Measurements from ENCODE around the gene PRR5L.
"Not testable (repeated sequence)": the region's sequence is repeated elsewhere in the genome, so short reads cannot be mapped to it uniquely, and the experiment has no call there.

The PRR5L gene

DNA sequence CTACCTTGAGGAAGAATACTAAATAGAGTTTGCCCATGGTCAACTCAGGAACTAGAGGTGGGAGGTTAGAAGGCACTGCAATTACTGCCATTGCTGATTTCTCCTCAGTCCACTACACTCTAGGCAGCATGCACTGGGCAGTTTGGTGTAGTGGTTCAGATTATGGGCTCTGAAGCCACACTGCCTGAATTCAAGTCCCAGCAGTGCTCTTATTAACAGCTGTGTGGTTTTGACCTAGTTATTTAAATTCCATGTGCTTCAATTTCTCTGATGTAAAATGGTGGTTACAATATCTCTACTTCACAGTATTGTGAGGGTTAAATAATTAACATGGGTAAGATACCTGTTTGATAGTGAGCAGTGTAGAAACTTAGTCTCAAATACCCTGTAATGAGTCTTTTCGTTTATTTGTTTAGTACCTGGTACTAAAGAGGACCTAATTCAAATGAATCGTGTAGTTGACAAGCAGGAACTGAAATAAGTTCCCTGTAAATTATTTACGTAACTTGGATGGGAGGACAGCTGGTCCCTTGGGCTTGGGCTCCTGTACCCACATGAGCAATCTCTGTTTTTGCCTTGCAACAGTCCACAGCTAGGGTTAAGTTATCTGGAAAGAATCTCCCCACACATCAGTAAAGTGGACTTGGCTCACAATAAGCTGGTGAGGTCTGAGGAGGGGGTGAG, 17.8 kb downstream of the PRR5L start:
- in situ Hi-C loops (cut with MboI; ENCODE audit: low pct_unique_long_range_greater_than_20kb, low sequenced_read_pairs): no loop called here

GRCh38 chr11:36314434-36314767, 18.3 kb downstream of the PRR5L start:
- DNase-seq: no peak
- in situ Hi-C loops (cut with MboI; ENCODE audit: low pct_unique_long_range_greater_than_20kb, low sequenced_read_pairs): no loop called here

More for the DNA sequence above, 17.8 kb downstream of the PRR5L start:
- no peak for DNase-seq

GRCh38 chr11:36316049-36316448, 20.0 kb downstream of the PRR5L start:
- no peak for DNase-seq
- in situ Hi-C loops (cut with MboI; ENCODE audit: low pct_unique_long_range_greater_than_20kb, low sequenced_read_pairs): no loop called here

GRCh38 chr11:36317992-36318391, 21.9 kb downstream of the PRR5L start:
- DNase-seq: no peak
- in situ Hi-C loops (cut with MboI; ENCODE audit: low pct_unique_long_range_greater_than_20kb, low sequenced_read_pairs): no loop called here

DNA sequence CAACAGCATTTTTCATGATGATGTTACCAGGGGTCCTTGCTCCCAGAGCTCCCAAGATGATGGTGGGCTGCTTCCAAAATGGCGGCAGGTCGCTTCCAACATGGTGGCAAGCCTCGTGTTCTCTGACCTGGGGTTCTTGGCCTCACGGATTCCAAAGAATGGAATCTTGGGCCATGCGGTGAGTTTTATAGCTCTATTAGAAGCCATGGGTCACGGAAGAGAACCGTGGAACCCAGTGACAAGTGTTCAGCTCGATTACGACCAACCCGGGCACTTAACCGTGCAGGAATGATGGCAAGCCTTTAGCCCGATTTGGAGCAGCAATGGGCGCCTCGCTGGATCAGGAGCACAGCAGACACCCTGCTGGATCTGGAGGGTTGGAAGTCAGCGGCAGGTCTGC, 28.9 kb downstream of the PRR5L start:
- in situ Hi-C loops (cut with MboI; ENCODE audit: low pct_unique_long_range_greater_than_20kb, low sequenced_read_pairs); DNase-seq: not testable (repeated sequence)

DNA sequence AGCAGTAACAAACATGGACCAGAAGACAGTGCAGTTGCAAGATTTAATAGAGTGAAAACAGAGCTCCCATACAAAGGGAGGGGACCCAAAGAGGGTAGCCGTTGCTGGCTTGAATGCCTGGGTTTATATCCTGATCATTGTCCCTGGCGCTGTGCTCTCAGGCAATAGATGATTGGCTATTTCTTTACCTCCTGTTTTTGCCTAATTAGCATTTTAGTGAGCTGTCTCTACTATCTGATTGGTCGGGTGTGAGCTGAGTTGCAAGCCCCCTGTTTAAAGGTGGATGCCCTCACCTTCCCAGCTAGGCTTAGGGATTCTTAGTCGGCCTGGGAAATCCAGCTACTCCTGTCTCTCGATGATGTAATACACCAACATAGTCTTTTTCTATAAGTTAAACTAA, 29.3 kb downstream of the PRR5L start:
- DNase-seq; in situ Hi-C loops (cut with MboI; ENCODE audit: low pct_unique_long_range_greater_than_20kb, low sequenced_read_pairs): not testable (repeated sequence)

GRCh38 chr11:36326524-36327419, 30.7 kb downstream of the PRR5L start:
- in situ Hi-C loops (cut with MboI; ENCODE audit: low pct_unique_long_range_greater_than_20kb, low sequenced_read_pairs): no loop called here
- DNase-seq: no peak

DNA sequence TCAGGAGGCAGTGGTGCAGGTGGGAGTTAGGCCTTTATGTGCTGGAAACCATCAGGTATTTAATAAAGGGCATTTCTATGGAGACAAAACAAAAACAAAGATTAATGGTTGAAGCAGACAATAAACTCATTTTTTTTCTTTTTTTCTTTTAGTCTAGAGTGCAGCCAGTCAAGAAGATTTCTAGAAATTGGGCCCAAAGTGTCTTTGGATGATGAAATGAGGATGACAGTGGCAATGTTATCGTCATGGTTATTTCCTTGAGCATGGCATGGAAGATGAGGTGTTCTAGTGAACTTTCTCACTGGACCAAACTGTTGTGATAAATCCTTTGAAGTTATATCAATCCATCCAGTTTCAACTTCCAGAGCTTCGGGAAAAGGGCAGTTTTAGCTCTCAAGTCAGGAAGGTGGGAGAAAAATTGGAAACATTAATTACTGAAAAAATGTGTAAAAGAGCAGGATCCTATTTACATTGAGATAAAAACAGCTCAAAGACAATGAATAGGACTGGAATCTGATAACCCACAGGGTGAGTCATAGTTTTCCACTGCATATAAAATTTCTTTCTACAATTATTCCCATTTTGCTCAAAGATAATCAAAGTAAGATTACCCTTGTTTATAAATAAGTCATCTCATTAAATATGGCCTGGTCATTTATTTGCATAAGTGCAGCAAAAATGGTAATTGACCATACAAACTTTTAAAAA, 33.0 kb downstream of the PRR5L start:
- no peak for DNase-seq
- in situ Hi-C loops (cut with MboI; ENCODE audit: low pct_unique_long_range_greater_than_20kb, low sequenced_read_pairs): no loop called here

DNA sequence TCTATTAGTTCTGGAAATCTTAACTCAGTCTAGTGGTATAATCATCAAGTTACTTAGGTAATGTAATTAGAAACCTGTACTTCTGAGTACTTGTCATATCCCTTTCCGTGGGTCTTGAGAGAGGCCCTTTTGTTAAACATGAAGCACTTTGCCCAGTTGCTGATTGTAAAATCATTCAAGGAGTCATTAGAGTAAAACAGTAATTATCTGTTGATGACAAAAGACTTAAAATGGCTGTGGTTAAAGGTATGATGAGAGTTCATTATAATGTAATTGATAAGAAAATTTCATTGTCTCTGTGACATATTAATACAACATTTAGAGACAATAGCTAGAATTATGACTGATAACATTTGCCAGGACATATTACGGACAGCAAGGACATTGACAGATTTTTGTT, 34.3 kb downstream of the PRR5L start:
- no peak for DNase-seq
- in situ Hi-C loops (cut with MboI; ENCODE audit: low pct_unique_long_range_greater_than_20kb, low sequenced_read_pairs): no loop called here

- no peak for DNase-seq
- in situ Hi-C loops (cut with MboI; ENCODE audit: low pct_unique_long_range_greater_than_20kb, low sequenced_read_pairs): no loop called here
These were observed 37.4 kb downstream of the PRR5L start for GRCh38 chr11:36333468-36333867.

DNA sequence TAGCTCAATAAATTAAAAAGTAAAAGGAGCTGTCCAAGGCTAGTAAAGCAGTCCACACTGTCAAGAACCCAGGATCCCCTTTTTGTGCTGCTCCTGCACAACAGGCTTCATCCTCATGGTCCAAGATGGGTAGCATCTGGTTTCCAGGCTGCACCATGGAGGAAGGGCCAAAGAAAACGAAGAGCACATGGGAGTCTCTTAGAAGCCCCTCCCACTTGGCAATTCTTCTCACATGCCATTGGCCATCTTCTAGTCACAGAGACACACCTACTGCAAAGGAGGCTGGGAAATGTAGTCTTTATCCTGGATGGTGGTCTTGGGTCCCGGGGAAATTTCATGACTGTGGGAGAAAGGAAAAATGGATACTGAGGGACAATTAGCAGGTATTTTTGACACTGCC, 37.8 kb downstream of the PRR5L start:
- peak; percentile 29 for DNase-seq

DNA sequence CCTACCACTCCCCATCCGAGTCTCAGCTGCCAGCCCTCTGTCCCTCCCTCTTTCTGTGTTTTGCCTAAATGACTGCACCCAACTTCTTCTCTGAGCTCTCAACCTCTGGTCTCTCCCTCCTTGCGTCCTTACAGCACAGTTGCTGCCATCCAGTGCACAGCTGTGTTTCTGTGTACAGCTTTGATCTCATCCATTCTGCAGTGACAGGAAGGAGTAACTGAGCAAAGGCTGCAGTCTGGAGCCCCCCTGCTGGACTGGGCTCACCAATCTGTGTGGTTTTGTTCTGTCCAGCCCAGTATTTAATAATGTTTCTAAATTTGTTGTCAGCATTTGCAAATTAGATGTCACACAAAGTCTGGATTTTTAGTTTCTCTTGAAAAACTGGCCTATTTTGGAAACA, 43.8 kb downstream of the PRR5L start:
- in situ Hi-C loops (cut with MboI; ENCODE audit: low pct_unique_long_range_greater_than_20kb, low sequenced_read_pairs): no loop called here
- DNase-seq: no peak

More for the DNA sequence above, 37.8 kb downstream of the PRR5L start:
- in situ Hi-C loops (cut with MboI; ENCODE audit: low pct_unique_long_range_greater_than_20kb, low sequenced_read_pairs): no loop called here

GRCh38 chr11:36340897-36341296, 44.8 kb downstream of the PRR5L start:
- in situ Hi-C loops (cut with MboI; ENCODE audit: low pct_unique_long_range_greater_than_20kb, low sequenced_read_pairs): no loop called here

DNA sequence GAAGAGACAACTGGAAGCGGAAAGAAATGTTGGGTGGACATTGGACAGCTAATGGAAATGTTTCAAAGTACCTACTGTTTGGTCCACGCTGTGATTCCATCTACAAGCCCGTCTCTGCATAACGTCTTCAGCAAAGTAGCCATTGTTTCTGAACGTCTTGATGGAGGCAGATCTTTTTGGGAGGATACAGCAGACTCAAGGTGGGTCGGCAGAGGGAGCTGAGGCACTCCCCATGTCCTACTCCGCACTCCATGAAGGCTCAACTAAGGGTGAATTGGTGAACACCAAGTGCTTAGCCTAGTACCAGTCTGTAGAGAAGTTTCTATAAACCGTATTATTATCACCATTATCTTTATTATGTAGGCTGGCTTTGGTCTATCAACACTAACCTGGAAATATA, 45.8 kb downstream of the PRR5L start:
- no peak for DNase-seq
- in situ Hi-C loops (cut with MboI; ENCODE audit: low pct_unique_long_range_greater_than_20kb, low sequenced_read_pairs): no loop called here

More at GRCh38 chr11:36340897-36341296, 44.8 kb downstream of the PRR5L start:
- no peak for DNase-seq

- in situ Hi-C loops (cut with MboI; ENCODE audit: low pct_unique_long_range_greater_than_20kb, low sequenced_read_pairs): no loop called here
- DNase-seq: no peak
These were observed 46.2 kb downstream of the PRR5L start for GRCh38 chr11:36342327-36342726.

DNA sequence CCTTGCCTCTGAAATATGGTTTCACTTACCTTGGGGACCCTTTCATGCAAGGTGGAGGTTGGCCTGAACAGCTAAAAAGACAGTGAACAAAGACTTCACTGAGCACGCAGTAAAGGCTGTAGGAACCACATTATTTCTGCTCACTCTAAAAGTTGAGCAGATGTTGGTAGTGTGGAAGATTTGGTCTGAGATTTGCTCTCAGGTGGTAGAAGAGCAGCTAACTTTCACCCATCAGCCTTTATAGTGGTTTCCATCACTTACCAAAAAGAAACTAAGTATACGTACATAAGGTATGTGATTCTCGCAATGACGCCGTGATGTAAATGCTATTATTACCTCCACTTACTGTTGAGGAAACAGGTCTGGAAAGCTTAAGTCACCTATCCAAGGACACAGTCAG, 47.3 kb downstream of the PRR5L start:
- DNase-seq: no peak
- in situ Hi-C loops (cut with MboI; ENCODE audit: low pct_unique_long_range_greater_than_20kb, low sequenced_read_pairs): no loop called here

DNA sequence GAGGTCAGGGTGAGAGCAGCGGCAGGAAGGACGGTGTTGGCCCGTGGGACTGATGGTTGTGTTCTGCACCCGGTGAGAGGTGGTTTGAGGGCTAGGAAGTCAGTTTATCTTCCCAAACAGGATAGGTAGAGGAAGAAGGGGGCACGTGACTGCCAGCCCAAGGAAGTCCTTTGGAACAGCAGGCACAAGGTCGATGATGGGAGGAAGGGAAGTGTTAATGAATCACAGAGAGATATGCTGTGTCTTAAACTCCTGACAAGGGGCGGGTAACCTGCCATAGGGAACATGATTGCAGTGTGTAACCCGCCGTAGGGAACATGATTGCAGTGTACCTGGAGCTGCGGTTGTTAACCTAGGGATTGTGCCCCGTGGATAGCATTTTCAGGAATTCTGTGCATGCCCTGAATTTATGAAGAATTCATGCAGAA, 49.0 kb downstream of the PRR5L start:
- DNase-seq: no peak
- in situ Hi-C loops (cut with MboI; ENCODE audit: low pct_unique_long_range_greater_than_20kb, low sequenced_read_pairs): no loop called here

DNA sequence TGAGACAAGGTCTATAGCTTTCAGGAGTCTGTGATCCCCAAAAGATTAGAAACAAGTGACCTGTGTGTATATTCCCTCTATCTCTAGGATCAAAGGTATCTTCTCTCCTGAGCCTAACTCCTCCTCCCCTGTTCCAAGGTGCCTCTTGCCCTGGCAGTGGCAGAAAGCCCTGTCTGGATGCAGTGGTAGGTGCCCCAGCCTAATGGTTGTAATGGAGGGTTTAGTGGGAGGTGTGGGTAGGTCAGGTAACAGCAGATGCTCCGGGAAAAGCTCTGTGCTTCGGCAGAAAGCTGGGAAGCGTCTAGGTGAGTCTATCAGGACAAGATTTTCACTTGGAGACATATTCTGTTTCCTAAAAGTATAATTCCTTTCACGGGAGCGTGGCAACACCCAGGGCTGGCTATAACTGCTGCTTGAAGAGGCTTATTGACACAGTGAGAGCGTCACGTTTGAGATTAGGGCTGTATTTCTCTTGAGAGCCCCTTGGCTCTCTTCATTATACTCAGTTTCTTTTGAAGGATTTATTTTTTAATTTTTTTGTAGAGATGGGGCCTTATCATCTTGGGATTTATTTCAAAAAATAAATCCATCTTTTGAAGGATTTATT, 49.5 kb downstream of the PRR5L start:
- DNase-seq: no peak
- in situ Hi-C loops (cut with MboI; ENCODE audit: low pct_unique_long_range_greater_than_20kb, low sequenced_read_pairs): no loop called here

- in situ Hi-C loops (cut with MboI; ENCODE audit: low pct_unique_long_range_greater_than_20kb, low sequenced_read_pairs): no loop called here
- no peak for DNase-seq
These were observed 50.7 kb downstream of the PRR5L start for GRCh38 chr11:36346562-36347383.
